AG09309 (cell line): ENCODE measurements around the gene OASL.

Experiments used
- DNase-seq: peaks from one replicate; pipeline ENCODE4 v3.0.0-alpha.2; 2010; ENCODE audit warnings: low read depth
- H3K4me3 ChIP-seq: 2 replicates; pipeline ENCODE4 v1.5.1; 2011; ENCODE audit warnings: mild to moderate bottlenecking, low read depth, low read length, moderate library complexity; ENCODE audit not compliant: control insufficient read depth
- CTCF ChIP-seq: IDR thresholded peaks from 2 replicates; pipeline ENCODE4 v1.5.1; 2011; ENCODE audit warnings: mild to moderate bottlenecking, low read depth, low read length, inconsistent platforms; ENCODE audit not compliant: insufficient read depth, control insufficient read depth; ENCODE audit errors: missing control alignments

Gene OASL

DNA sequence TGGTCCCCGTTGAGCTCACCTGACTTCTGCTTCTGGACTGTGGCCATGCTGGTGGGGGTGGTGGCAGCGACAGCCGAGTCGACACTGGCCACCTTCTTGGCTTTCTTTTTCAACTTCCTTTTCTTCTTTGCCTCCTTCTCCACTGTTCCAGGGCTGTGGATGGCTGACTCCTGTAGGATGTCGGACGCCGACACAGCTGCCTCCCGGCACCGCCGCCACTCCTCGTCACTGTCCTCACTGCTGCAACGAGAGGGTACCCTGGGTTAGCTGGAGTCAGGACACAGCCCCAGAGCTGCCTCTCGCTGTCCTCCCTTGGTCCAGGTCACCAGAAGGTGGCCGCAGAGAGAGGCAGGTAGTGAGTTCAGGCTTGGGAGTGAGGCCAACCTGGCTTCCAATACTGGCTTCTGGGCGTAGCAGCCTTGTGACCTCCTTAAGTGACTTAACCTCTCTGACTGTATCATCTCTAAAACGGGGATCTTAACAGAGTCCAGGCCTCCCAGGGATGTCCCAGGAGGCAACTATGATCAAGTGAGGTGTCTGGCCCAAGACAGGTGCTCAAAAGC is 34.7 kb downstream of the OASL start:
- TF ChIP-seq CTCF, result no peak
- H3K4me3 ChIP-seq, result no peak overlapping the region
- DNase-seq, result no peak

DNA sequence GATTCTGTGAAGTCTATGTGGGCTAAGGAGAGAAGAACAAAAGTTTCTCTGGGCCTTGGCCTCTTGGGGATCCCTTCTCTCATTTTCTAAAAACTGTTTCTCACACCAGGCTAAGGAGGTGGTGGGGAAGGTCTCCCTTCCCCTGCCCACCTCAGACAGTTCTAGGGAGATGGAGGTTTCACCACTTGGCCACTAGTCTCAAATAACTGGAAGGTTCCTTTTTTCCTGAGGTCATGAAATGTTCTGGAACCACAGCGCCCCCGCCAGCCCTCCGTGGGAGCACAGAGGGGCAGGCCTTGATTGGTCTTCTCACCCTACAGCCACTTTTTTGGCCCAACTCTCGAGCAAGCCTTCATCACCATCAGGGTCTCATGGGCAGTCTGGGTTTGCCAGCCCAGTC is 35.4 kb downstream of the OASL start:
- no peak for DNase-seq
- no peak overlapping the region for H3K4me3 ChIP-seq
- peak; percentile 11 for TF ChIP-seq CTCF

DNA sequence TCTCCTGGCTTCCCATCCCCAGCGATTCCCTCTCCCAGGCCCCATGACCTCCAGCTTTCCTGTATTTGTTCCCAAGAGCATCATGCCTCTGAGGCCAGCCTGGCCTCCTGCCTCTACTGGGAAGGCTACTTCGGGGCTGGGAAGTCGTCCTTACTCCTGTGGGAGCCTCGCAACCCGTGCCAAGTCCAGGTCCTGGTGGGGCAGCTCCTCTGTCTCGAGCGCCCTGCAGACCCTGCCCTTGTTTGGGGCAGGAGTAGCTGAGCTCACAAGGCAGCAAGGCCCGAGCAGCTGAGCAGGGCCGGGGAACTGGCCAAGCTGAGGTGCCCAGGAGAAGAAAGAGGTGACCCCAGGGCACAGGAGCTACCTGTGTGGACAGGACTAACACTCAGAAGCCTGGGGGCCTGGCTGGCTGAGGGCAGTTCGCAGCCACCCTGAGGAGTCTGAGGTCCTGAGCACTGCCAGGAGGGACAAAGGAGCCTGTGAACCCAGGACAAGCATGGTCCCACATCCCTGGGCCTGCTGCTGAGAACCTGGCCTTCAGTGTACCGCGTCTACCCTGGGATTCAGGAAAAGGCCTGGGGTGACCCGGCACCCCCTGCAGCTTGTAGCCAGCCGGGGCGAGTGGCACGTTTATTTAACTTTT is 37.1 kb downstream of the OASL start:
- DNase-seq, result no peak
- TF ChIP-seq CTCF, result no peak
- no peak overlapping the region for H3K4me3 ChIP-seq

DNA sequence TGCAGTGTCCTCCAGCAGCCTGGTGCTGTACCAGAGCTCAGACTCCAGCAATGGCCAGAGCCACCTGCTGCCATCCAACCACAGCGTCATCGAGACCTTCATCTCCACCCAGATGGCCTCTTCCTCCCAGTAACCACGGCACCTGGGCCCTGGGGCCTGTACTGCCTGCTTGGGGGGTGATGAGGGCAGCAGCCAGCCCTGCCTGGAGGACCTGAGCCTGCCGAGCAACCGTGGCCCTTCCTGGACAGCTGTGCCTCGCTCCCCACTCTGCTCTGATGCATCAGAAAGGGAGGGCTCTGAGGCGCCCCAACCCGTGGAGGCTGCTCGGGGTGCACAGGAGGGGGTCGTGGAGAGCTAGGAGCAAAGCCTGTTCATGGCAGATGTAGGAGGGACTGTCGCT is 38.0 kb downstream of the OASL start:
- DNase-seq, result no peak
- no peak for TF ChIP-seq CTCF
- H3K4me3 ChIP-seq, result no peak overlapping the region

GRCh38 chr12:121000530-121000929 is 38.5 kb downstream of the OASL start:
- no peak for TF ChIP-seq CTCF
- no peak overlapping the region for H3K4me3 ChIP-seq
- DNase-seq, result no peak

- no peak overlapping the region for H3K4me3 ChIP-seq
- TF ChIP-seq CTCF, result no peak
- no peak for DNase-seq
Observed at GRCh38 chr12:120999191-121000120, 39.6 kb downstream of the OASL start.
